LNCAP (cell line): ENCODE results near the gene ACTG1.

Experiments used
- CTCF ChIP-seq: fragments of 450-650 bp; IDR thresholded peaks from 2 replicates; pipeline ENCODE4 v1.5.1; 2017; ENCODE audit warnings: mild to moderate bottlenecking

Gene ACTG1

DNA sequence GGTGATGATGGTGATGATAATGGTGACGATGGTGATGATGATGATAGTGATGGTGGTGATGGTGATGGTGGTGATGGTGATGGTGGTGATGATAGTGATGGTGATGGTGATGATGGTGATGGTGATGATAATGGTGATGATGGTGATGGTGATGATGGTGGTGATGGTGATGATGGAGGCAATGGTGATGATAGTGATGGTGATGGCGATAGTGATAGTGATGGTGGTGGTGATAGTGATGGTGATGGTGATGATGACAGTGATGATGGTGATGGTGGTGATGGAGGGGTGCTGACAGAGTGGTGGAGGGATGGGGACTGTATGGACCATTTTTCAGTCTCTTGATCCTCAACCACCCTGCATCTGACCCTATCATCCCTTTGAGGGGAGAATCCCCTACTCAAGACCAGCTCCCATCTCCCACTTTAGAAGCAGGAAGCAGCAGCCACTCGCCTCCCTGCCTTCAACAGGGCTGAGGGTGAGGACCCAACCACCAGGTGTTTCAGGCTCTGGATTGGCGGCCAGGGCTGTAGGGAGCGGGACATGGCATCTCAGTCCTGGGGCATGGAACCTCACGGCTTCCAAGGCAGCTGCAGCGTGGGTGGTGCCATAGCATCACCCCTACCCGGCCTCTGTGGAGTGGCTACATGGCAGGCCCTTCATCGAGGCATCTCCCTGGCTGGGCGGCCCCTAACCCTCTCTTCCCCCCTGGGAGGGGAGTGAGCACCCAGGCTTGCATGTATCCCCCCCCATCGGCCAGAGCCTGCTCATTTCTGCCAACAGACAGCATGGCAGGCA, 20.1 kb upstream of the ACTG1 start:
- no peak for TF ChIP-seq CTCF

- TF ChIP-seq CTCF, result no peak
These were observed 16.8 kb upstream of the ACTG1 start for GRCh38 chr17:81529437-81529803.

GRCh38 chr17:81528651-81529436, 16.2 kb upstream of the ACTG1 start:
- no peak for TF ChIP-seq CTCF

DNA sequence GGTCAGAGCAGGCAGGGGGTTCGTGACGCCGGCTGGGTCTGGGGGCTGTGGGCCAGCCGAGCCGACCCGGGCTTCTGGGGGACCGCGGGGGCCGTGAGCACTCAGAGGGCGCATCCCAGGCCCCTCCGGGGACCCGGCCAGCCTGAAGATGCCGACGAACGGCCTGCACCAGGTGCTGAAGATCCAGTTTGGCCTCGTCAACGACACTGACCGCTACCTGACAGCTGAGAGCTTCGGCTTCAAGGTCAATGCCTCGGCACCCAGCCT, 15.7 kb upstream of the ACTG1 start:
- TF ChIP-seq CTCF, result no peak

DNA sequence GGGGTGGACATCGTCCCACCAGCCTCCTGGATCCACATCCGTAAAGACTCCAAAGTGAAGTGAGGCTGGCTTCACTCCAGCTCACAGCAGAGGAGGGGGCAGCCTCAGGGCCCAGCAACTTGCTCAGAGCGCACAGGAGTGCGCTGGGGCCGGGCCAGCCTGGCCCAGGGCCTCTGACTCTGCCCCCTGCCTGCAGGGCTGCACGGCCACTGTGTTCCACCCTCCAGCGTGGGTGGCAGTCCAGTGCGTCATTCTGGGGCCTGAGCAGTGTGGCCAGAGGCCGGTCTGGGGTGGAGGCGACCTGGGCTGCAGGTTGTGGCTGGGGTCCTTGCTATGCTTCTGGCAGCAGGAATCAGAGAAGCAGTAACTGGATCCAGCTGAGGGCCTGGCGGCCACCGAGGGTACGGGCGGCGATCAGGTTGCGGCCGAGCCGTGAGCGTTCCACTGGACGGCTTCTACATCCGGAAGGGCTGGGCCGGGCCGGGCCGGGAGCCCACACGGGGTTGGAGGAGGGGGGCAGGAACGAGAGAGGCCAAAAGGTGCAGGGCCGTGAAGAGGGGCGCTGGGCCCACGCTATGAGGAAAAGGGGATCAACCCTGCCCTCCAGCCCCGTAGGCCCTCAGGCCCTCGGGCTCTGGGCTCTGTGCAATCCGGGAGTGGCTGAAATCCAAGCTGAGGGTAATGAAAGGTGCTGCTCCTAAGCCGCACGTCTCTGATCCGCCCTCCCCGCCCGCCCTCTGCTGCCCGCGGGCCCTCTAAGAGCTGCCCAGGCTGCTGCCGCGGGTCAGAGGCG, 15.2 kb upstream of the ACTG1 start, which contains the start of gene FSCN2:
Gene FSCN2, plus strand, starts transcription at position 787 of the 793 bp plus-strand sequence. CDS start 155 bp downstream, outside the sequence.
- no peak for TF ChIP-seq CTCF

GRCh38 chr17:81526662-81527571, 14.3 kb upstream of the ACTG1 start:
- no peak for TF ChIP-seq CTCF

GRCh38 chr17:81524865-81525159, 12.2 kb upstream of the ACTG1 start:
- no peak for TF ChIP-seq CTCF
